Stimulated activated effector memory CD8-positive, alpha-beta T cell treated with anti-CD3 and anti-CD28 coated beads, Interleukin-12 subunit alpha, Interleukin-12 subunit beta, amount 100 ng/mL, for 72 hours (primary cell): Measurements from ENCODE around the gene LCA5.

ENCODE experiments used
- ATAC-seq: fragments of 150-1000 bp; cut with Tn5 transposase; 2 replicates; pipeline ENCODE4 v1.10.0; 2021
- DNase-seq, 2 donors: peaks; one replicate each; pipeline ENCODE4 v3.0.0; 2021 to 2022; ENCODE audit warnings: low spot score in 2 of 2
- H3K27ac Mint-ChIP-seq: one replicate; pipeline ENCODE4 v1.8.0; 2022; ENCODE audit warnings: mild to moderate bottlenecking, mixed read lengths
- H3K36me3 Mint-ChIP-seq: one replicate; pipeline ENCODE4 v1.8.0; 2022; ENCODE audit warnings: mild to moderate bottlenecking, mixed read lengths
- H3K4me1 Mint-ChIP-seq: one replicate; pipeline ENCODE4 v1.8.0; 2022; ENCODE audit warnings: mixed read lengths
- H3K4me3 Mint-ChIP-seq: one replicate; pipeline ENCODE4 v1.8.0; 2022; ENCODE audit warnings: mild to moderate bottlenecking, mixed read lengths
- H3K9me3 Mint-ChIP-seq: one replicate; pipeline ENCODE4 v1.8.0; 2022; ENCODE audit warnings: mixed read lengths

The LCA5 gene

GRCh38 chr6:79513111-79513510, 24.1 kb downstream of the LCA5 start:
- ATAC-seq (no peak), DNase-seq (no peak)
- no peaks in the 10 kb centered on the region for H3K36me3 Mint-ChIP-seq
- no peaks in the 10 kb centered on the region for H3K9me3 Mint-ChIP-seq
- H3K27ac Mint-ChIP-seq: no peak overlapping the region
- H3K4me3 Mint-ChIP-seq: no peak overlapping the region
- H3K4me1 Mint-ChIP-seq: no peaks in the 10 kb centered on the region

GRCh38 chr6:79512014-79512413, 25.2 kb downstream of the LCA5 start:
- Mint-ChIP-seq H3K4me3 (no peak overlapping the region), H3K9me3 (no peaks in the 10 kb centered on the region), H3K4me1 (no peaks in the 10 kb centered on the region), H3K36me3 (no peaks in the 10 kb centered on the region), H3K27ac (no peak overlapping the region)
- DNase-seq (no peak), ATAC-seq (no peak)

GRCh38 chr6:79510707-79511106, 26.5 kb downstream of the LCA5 start:
- no peaks in the 10 kb centered on the region for H3K9me3 Mint-ChIP-seq
- H3K4me3 Mint-ChIP-seq: no peak overlapping the region
- DNase-seq (no peak), ATAC-seq (no peak)
- no peaks in the 10 kb centered on the region for H3K36me3 Mint-ChIP-seq
- no peaks in the 10 kb centered on the region for H3K4me1 Mint-ChIP-seq
- H3K27ac Mint-ChIP-seq: no peak overlapping the region

- H3K27ac Mint-ChIP-seq: no peak overlapping the region
Measured at GRCh38 chr6:79506251-79506650, 31.0 kb downstream of the LCA5 start.

GRCh38 chr6:79504372-79504771, 32.9 kb downstream of the LCA5 start:
- DNase-seq (no peak), ATAC-seq (no peak)
- Mint-ChIP-seq H3K4me3 (no peak overlapping the region), H3K27ac (no peak overlapping the region), H3K4me1 (no peaks in the 10 kb centered on the region), H3K36me3 (no peaks in the 10 kb centered on the region), H3K9me3 (no peaks in the 10 kb centered on the region)

More at GRCh38 chr6:79506251-79506650, 31.0 kb downstream of the LCA5 start:
- no peak overlapping the region for H3K4me3 Mint-ChIP-seq
- no peaks in the 10 kb centered on the region for H3K9me3 Mint-ChIP-seq
- H3K36me3 Mint-ChIP-seq: no peaks in the 10 kb centered on the region
- H3K4me1 Mint-ChIP-seq: no peaks in the 10 kb centered on the region
- DNase-seq (no peak), ATAC-seq (no peak)

GRCh38 chr6:79498842-79499241, 38.4 kb downstream of the LCA5 start:
- no peak for ATAC-seq
- no peak overlapping the region for H3K4me3 Mint-ChIP-seq
- H3K9me3 Mint-ChIP-seq: no peaks in the 10 kb centered on the region
- H3K4me1 Mint-ChIP-seq: no peaks in the 10 kb centered on the region
- H3K27ac Mint-ChIP-seq: no peak overlapping the region
- DNase-seq: no peak
- H3K36me3 Mint-ChIP-seq: no peaks in the 10 kb centered on the region

- H3K4me3 Mint-ChIP-seq: no peak overlapping the region
- no peaks in the 10 kb centered on the region for H3K36me3 Mint-ChIP-seq
- no peak overlapping the region for H3K27ac Mint-ChIP-seq
- ATAC-seq (no peak), DNase-seq (no peak)
- H3K9me3 Mint-ChIP-seq: no peaks in the 10 kb centered on the region
- no peaks in the 10 kb centered on the region for H3K4me1 Mint-ChIP-seq
Measured at GRCh38 chr6:79495246-79495645, 42.0 kb downstream of the LCA5 start.

- no peak for ATAC-seq
- Mint-ChIP-seq H3K27ac (no peak overlapping the region), H3K36me3 (no peaks in the 10 kb centered on the region), H3K9me3 (no peaks in the 10 kb centered on the region), H3K4me3 (no peak overlapping the region), H3K4me1 (no peaks in the 10 kb centered on the region)
- DNase-seq: no peak
Measured at GRCh38 chr6:79494841-79495240, 42.4 kb downstream of the LCA5 start.

- no peaks in the 10 kb centered on the region for H3K4me1 Mint-ChIP-seq
- H3K36me3 Mint-ChIP-seq: no peaks in the 10 kb centered on the region
- DNase-seq (no peak), ATAC-seq (no peak)
- no peak overlapping the region for H3K4me3 Mint-ChIP-seq
- H3K9me3 Mint-ChIP-seq: no peaks in the 10 kb centered on the region
- no peak overlapping the region for H3K27ac Mint-ChIP-seq
Measured at GRCh38 chr6:79470728-79471127, 66.5 kb downstream of the LCA5 start.

GRCh38 chr6:79469376-79470246, 67.6 kb downstream of the LCA5 start:
- ATAC-seq (no peak), DNase-seq (no peak)
- Mint-ChIP-seq H3K36me3 (no peaks in the 10 kb centered on the region), H3K9me3 (no peaks in the 10 kb centered on the region), H3K4me3 (no peak overlapping the region), H3K4me1 (no peaks in the 10 kb centered on the region), H3K27ac (no peak overlapping the region)

- Mint-ChIP-seq H3K4me3 (no peak overlapping the region), H3K9me3 (no peaks in the 10 kb centered on the region), H3K36me3 (no peaks in the 10 kb centered on the region), H3K4me1 (no peaks in the 10 kb centered on the region), H3K27ac (no peak overlapping the region)
- ATAC-seq (no peak), DNase-seq (no peak)
Measured at GRCh38 chr6:79468587-79468986, 68.6 kb downstream of the LCA5 start.

- H3K27ac Mint-ChIP-seq: no peak overlapping the region
- no peaks in the 10 kb centered on the region for H3K36me3 Mint-ChIP-seq
- no peaks in the 10 kb centered on the region for H3K9me3 Mint-ChIP-seq
- DNase-seq: no peak
- no peak for ATAC-seq
- no peaks in the 10 kb centered on the region for H3K4me1 Mint-ChIP-seq
- H3K4me3 Mint-ChIP-seq: no peak overlapping the region
Measured at GRCh38 chr6:79468116-79468515, 69.1 kb downstream of the LCA5 start.

GRCh38 chr6:79467716-79468115, 69.5 kb downstream of the LCA5 start:
- Mint-ChIP-seq H3K36me3 (no peaks in the 10 kb centered on the region), H3K27ac (no peak overlapping the region), H3K4me1 (no peaks in the 10 kb centered on the region), H3K4me3 (no peak overlapping the region), H3K9me3 (no peaks in the 10 kb centered on the region)
- no peak for DNase-seq
- no peak for ATAC-seq

- ATAC-seq (no peak), DNase-seq (no peak)
- no peaks in the 10 kb centered on the region for H3K9me3 Mint-ChIP-seq
- no peak overlapping the region for H3K4me3 Mint-ChIP-seq
- no peak overlapping the region for H3K27ac Mint-ChIP-seq
- no peaks in the 10 kb centered on the region for H3K36me3 Mint-ChIP-seq
- H3K4me1 Mint-ChIP-seq: no peaks in the 10 kb centered on the region
Measured at GRCh38 chr6:79466207-79466834, 70.9 kb downstream of the LCA5 start.

- H3K36me3 Mint-ChIP-seq: no peaks in the 10 kb centered on the region
- DNase-seq: no peak
- no peak overlapping the region for H3K4me3 Mint-ChIP-seq
- no peak for ATAC-seq
- no peaks in the 10 kb centered on the region for H3K9me3 Mint-ChIP-seq
- H3K4me1 Mint-ChIP-seq: no peaks in the 10 kb centered on the region
- H3K27ac Mint-ChIP-seq: no peak overlapping the region
Measured at GRCh38 chr6:79465381-79465780, 71.8 kb downstream of the LCA5 start.

- ATAC-seq: no peak
- H3K4me3 Mint-ChIP-seq: no peak overlapping the region
- H3K4me1 Mint-ChIP-seq: no peaks in the 10 kb centered on the region
- H3K27ac Mint-ChIP-seq: no peak overlapping the region
- no peak for DNase-seq
- no peaks in the 10 kb centered on the region for H3K9me3 Mint-ChIP-seq
- H3K36me3 Mint-ChIP-seq: no peaks in the 10 kb centered on the region
Measured at GRCh38 chr6:79463621-79464050, 73.6 kb downstream of the LCA5 start.
